Right lobe of liver (tissue), 4 donors: ENCODE results near the gene BTBD19.

Source experiments
- CTCF ChIP-seq, 4 donors: fragments of 200-600 bp in 3 of 4; fragments of 450-650 bp in 1 of 4; IDR thresholded peaks; one replicate each; pipeline versions ENCODE4 v1.5.1 to v1.8.0; 2016 to 2022; ENCODE audit warnings: antibody characterized with exemption in 4 of 4, mild to moderate bottlenecking in 2 of 4
- POLR2A ChIP-seq: fragments of 450-650 bp; IDR thresholded peaks from one replicate; pipeline ENCODE4 v1.6.1; 2017; ENCODE audit warnings: antibody characterized with exemption, mild to moderate bottlenecking
- donor health status: DM: no; HTN: no; CAD: no.
- donor health status: DM: no; HTN: no; CAD: no.
- donor health status: DM: no; HTN: yes; CAD: no.

GRCh38 chr1:44830900-44831304 is 22.6 kb downstream of the BTBD19 start:
- TF ChIP-seq POLR2A (no peak), CTCF (IDR thresholded peaks at IDR 0.05) (no peak)
